ENCODE measurements around the gene TLDC2. TPM values are rescaled to one million over a fixed set of nuclear protein-coding genes. Genes with fewer than 3 reads are reported as not detected.

Gene TLDC2
- not detected for total RNA-seq

DNA sequence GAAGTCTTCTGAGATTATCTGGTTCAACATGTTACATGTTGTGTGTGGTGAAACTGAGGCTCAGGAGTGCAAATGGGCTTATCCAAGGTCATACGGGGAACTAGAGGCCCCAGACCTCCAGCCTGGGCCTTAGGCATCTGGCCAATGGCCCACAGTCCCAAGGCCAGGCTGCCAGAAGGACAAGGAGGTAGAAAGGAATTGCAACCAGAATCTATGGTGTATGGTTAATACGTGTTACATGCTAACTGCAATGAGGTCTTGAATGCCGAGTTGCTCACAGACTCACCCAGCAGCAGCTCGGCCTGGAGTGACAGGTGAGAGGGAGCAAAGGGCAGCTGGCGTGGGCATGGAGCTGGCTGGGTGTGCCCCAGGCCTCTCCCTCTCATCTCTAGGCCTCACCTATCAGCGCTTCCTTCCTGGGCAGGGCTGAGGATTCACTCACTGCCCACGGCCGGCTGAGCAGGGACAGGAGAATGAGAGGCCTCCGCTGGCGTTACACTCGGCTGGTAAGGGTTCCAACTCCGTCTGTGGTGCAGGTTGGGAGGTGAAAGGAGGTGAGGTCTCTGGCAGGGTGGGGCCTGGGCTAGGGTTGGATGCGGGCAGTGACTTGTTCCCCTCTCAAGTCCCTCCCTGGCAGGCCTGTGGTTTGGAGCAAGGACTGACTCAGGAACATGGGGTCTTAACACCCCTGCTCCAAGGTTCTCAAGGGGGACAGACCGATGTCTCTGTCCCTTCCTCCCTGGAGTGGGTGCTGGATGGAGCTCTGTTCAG lies at the start of gene TLDC2:
TLDC2 (plus strand) TSS at position 437 of the 771 bp plus-strand sequence; CDS start at position 474, 37 bp downstream.
- CTCF ChIA-PET, result interaction anchor here (0.6 kb wide), 2 partner anchors 10 to 243 kb away, joined by 3 read pairs; no protein-coding TSS in a partner anchor
- no peak within 1 kb of the TSS for H3K4me3 Mint-ChIP-seq
- intact Hi-C loops (cut with DNase I, micrococcal nuclease), result no loop called here
- no peaks in the 10 kb centered on the region for H3K27me3 Mint-ChIP-seq
- H3K9me3 Mint-ChIP-seq (ENCODE audit: low read depth), result no peaks in the 10 kb centered on the region
- H3K4me1 Mint-ChIP-seq, result no peaks in the 10 kb centered on the region
- POLR2A ChIA-PET, result no interaction called here
- DNase-seq (no peak), ATAC-seq (no peak)
- no peak within 1 kb of the TSS for H3K27ac Mint-ChIP-seq
- H3K36me3 Mint-ChIP-seq (ENCODE audit: low read depth), result no peaks in the 10 kb centered on the region

DNA sequence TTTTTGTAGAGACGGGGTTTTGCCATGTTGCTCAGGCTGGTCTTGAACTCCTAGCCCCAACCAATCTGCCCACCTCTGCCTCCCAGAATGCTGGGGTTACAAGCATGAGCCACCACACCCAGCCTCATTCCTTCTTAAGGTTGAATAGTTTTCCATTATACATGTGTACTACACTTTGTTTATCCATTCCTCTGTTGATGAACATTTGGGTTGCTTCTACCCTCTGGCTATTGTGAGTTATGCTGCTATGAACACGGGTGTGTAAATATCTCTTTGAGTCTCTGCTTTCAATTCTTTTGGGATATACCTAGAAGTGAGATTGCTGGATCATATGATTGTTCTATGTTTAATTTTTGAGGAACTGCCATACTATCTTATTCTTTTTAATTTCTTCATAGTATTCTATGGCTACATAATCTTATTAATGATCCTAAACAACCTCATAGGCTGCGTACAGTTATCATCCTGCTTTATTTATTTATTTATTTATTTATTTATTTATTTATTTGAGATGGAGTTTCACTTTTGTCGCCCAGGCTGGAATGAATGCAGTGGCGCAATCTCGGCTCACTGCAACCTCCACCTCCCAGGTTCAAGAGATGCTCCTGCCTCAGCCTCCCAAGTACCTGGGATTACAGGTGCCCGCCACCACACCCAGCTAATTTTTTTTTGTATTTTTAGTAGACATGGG lies 49.2 kb upstream of the TLDC2 start:
- no peak overlapping the region for H3K27ac Mint-ChIP-seq
- H3K27me3 Mint-ChIP-seq, result no peaks in the 10 kb centered on the region
- H3K4me1 Mint-ChIP-seq, result no peaks in the 10 kb centered on the region
- no peak overlapping the region for H3K4me3 Mint-ChIP-seq
- no peak for DNase-seq
- H3K9me3 Mint-ChIP-seq (ENCODE audit: low read depth), result no peaks in the 10 kb centered on the region
- POLR2A ChIA-PET, result no interaction called here
- CTCF ChIA-PET, result no interaction called here
- intact Hi-C loops (cut with DNase I, micrococcal nuclease), result no loop called here
- no peaks in the 10 kb centered on the region for H3K36me3 Mint-ChIP-seq (ENCODE audit: low read depth)
- no peak for ATAC-seq

DNA sequence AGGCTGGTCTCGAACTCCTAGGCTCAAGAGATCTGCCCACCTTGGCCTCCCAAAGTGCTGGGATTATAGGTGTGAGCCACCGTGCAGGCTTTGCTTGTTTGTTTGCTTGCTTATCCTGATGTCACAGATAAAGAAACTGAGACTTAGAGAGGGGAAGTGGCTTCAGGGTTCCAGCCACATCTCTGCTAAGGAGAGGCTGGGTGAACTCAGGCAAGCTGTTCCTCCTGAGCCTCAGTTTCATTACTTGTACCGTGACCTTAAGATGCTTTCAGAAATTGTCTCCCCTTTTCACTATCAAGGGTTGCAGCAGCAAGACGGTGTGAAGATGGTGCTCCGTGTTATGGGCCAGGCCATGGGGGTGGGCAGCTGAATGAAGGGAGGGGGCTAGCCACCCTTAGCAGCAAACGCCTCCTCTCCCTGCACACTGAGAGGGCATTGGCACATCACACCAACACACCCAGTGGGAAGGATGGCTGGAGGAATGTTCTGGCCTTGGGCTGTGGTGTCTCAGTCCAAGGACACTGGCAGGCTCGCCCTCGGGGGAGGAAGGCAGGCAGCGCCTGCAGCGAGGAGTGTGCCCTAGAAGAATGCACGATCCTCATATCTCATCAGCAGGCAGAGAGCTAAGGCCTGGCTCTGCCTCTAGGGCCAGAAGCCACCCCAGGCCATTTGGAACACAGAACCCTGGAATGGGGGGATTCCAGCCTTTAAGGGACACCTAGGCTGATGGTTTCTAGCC lies 48.2 kb upstream of the TLDC2 start:
- DNase-seq, result no peak
- Mint-ChIP-seq H3K4me3 (no peak overlapping the region), H3K9me3 (ENCODE audit: low read depth) (no peaks in the 10 kb centered on the region), H3K27ac (no peak overlapping the region), H3K27me3 (no peaks in the 10 kb centered on the region), H3K36me3 (ENCODE audit: low read depth) (no peaks in the 10 kb centered on the region), H3K4me1 (no peaks in the 10 kb centered on the region)
- no peak for ATAC-seq
- ChIA-PET CTCF (interaction anchor here (0.6 kb wide), 1 partner anchor 27 kb away, joined by 3 read pairs; no protein-coding TSS in a partner anchor), POLR2A (no interaction called here)
- intact Hi-C loops (cut with DNase I, micrococcal nuclease), result no loop called here

DNA sequence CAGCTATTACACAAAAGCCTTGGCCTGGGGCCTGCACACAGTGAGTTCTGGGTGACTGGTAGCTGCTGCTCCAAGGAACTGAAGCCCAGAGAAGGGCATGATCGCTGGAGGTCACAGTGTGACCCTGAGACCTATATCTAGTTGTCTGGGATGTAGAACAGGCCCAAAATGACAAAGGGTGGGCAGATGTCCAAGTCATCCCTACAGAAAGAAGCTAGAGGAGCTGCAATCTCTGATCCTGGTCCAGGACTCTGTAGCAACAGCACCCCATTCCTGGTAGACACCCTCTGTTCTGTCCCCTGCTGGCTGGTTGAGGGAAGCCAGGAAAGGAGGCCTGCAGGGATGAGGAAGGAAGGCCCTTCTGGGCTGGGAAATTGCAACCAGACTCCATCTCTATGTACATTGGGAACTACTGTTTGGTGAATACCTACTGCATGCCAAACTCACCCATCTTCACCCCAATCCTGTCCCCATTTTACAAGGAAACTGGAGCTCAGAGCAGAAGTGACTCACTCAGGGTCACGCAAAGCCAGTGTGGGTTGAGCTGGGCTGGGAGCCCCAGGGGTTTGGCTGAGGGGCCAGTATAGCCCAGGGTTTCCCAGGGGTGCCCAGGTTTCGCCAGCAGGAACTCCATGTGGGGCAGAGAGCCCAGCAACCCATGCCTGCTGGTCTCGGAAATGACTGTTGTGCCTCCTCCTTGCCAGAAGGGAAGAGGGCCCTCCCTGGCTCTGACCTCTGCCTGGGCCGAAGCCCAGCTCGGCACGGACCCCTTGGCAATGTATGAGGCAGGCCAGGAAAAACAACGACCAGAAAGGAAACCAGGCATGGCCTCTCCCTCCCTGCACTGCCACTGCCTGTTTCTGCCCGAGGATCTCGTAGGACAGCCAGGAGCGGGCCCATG lies 44.9 kb upstream of the TLDC2 start:
- Mint-ChIP-seq H3K36me3 (ENCODE audit: low read depth) (no peaks in the 10 kb centered on the region), H3K4me3 (no peak overlapping the region), H3K27me3 (no peaks in the 10 kb centered on the region), H3K9me3 (ENCODE audit: low read depth) (no peaks in the 10 kb centered on the region), H3K4me1 (peaks cover 7% of the 10 kb centered on the region), H3K27ac (no peak overlapping the region)
- CTCF ChIA-PET, result interaction anchor here (0.8 to 1.2 kb wide), 2 partner anchors 22 to 23 kb away, joined by 4 to 5 read pairs; no protein-coding TSS in a partner anchor
- ATAC-seq (no peak), DNase-seq (no peak)
- intact Hi-C loops (cut with DNase I, micrococcal nuclease), result loop anchor here in 1 of 2 experiments (10.0 kb wide), 1 partner anchor 1204 kb away; the partner anchor contains the start of genes RPRD1B and TTI1
- POLR2A ChIA-PET, result interaction anchor here (0.5 kb wide), 1 partner anchor 208 kb away, joined by 5 read pairs; no protein-coding TSS in a partner anchor

DNA sequence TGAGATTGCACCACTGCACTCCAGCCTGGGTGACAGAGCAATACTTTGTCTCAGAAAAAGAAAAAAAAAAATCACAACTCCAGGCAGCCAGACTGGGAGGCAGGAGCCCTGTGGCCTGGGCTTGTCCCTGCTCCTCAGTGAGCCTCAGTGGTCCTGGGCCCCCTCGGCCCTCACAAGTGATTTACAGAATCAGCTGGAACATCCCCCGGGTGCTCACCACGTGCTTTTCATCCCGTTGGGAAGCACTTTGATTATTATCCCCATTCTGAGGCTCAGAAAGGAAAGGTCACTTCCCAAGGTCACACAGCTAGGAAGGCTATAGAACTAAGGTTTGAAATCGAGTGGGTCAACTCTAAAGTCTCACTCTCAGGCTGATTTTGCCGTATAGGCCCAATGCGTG lies 43.1 kb upstream of the TLDC2 start:
- Mint-ChIP-seq H3K36me3 (ENCODE audit: low read depth) (no peaks in the 10 kb centered on the region), H3K4me3 (no peak overlapping the region), H3K4me1 (peaks cover 13% of the 10 kb centered on the region), H3K27ac (no peak overlapping the region), H3K9me3 (ENCODE audit: low read depth) (no peaks in the 10 kb centered on the region), H3K27me3 (no peaks in the 10 kb centered on the region)
- intact Hi-C loops (cut with DNase I, micrococcal nuclease), result loop anchor here in 1 of 2 experiments (10.0 kb wide), 1 partner anchor 1202 kb away; the partner anchor contains the start of genes RPRD1B and TTI1
- no peak for DNase-seq
- no peak for ATAC-seq
- ChIA-PET CTCF (interaction anchor here (1.5 kb wide), 1 partner anchor 24 kb away, joined by 5 read pairs; no protein-coding TSS in a partner anchor), POLR2A (interaction anchor here (0.6 kb wide), 1 partner anchor 26 kb away, joined by 3 read pairs; no protein-coding TSS in a partner anchor)

DNA sequence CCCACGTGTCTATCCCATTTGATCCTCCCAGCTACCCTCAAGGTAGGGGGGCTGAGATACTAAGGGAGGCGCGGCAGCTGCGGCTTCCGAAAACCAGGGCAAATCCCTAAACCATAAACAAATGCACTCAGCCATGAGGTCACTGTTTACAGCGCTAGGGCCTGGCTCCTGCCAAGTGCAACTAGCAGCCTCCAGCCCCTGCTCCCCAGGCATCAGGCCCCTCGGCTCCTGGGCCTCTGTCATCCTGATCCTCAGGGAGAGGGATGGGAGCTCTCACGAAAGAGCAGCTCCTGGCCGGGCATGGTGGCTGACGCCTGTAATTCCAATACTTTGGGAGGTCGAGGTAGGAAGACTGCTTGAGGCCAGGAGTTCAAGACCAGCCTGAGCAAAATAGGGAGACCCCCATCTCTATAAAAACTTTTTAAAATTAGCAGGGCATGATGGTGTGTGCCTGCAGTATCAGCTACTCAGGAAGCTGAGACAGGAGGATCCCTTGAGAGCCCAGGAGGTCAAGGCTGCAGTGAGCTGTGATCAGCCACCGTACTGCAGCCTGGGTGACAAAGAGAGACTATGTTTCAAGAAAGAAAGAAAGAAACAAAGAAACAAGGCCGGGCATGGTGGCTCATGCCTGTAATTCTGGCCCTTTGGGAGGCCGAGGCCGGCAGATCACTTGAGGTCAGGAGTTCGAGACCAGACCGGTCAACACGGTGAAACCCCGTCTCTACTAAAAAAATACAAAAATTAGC lies 42.5 kb upstream of the TLDC2 start:
- POLR2A ChIA-PET, result interaction anchor here (0.6 kb wide), 1 partner anchor 26 kb away, joined by 3 read pairs; no protein-coding TSS in a partner anchor
- intact Hi-C loops (cut with DNase I, micrococcal nuclease), result loop anchor here in 1 of 2 experiments (10.0 kb wide), 1 partner anchor 1201 kb away; the partner anchor contains the start of genes RPRD1B and TTI1
- no peaks in the 10 kb centered on the region for H3K36me3 Mint-ChIP-seq (ENCODE audit: low read depth)
- ATAC-seq (no peak), DNase-seq (no peak)
- H3K9me3 Mint-ChIP-seq (ENCODE audit: low read depth), result no peaks in the 10 kb centered on the region
- H3K4me1 Mint-ChIP-seq, result peaks cover 13% of the 10 kb centered on the region
- no peaks in the 10 kb centered on the region for H3K27me3 Mint-ChIP-seq
- H3K4me3 Mint-ChIP-seq, result no peak overlapping the region
- H3K27ac Mint-ChIP-seq, result no peak overlapping the region
- CTCF ChIA-PET, result interaction anchor here (0.5 to 1.5 kb wide), 4 partner anchors 25 to 464 kb away, joined by 3 to 5 read pairs (median 3); no protein-coding TSS in a partner anchor

DNA sequence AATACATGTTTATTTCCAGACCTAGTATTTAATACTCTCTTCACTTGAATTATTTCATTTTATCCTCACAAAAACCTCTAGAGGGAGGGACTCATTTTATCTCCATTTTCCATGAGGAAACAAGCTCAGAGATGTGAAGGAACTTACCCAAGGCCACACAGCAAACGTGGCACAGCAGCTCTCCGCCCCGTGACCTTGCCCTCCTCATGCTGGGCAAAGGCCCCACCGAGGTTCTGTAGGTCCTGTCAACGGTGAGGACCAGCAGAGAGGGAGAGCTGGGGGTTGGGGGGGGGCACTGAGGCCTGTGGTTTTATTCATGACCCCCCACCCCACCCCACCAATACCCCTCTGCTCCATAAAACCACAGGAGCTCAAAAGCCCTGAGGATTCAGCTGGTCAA lies 40.9 kb upstream of the TLDC2 start:
- ATAC-seq, result no peak
- H3K27me3 Mint-ChIP-seq, result no peaks in the 10 kb centered on the region
- POLR2A ChIA-PET, result interaction anchor here (0.5 to 0.7 kb wide), 3 partner anchors 21 to 39 kb away, joined by 3 read pairs; no protein-coding TSS in a partner anchor
- peaks cover 13% of the 10 kb centered on the region for H3K4me1 Mint-ChIP-seq
- no peaks in the 10 kb centered on the region for H3K9me3 Mint-ChIP-seq (ENCODE audit: low read depth)
- intact Hi-C loops (cut with DNase I, micrococcal nuclease), result loop anchor here in 1 of 2 experiments (1.0 to 10.0 kb wide), 6 partner anchors 28 to 1200 kb away; partner anchors contain the start of genes DSN1, MROH8, NDRG3 and RPN2
- no peaks in the 10 kb centered on the region for H3K36me3 Mint-ChIP-seq (ENCODE audit: low read depth)
- no peak overlapping the region for H3K27ac Mint-ChIP-seq
- peak; percentile 20 for DNase-seq
- peak overlapping the region; percentile 76 for H3K4me3 Mint-ChIP-seq
- CTCF ChIA-PET, result interaction anchor here (0.6 to 2.7 kb wide), 16 partner anchors 13 to 288 kb away, joined by 3 to 17 read pairs (median 4); partner anchors contain the start of genes DSN1 and SLA2

DNA sequence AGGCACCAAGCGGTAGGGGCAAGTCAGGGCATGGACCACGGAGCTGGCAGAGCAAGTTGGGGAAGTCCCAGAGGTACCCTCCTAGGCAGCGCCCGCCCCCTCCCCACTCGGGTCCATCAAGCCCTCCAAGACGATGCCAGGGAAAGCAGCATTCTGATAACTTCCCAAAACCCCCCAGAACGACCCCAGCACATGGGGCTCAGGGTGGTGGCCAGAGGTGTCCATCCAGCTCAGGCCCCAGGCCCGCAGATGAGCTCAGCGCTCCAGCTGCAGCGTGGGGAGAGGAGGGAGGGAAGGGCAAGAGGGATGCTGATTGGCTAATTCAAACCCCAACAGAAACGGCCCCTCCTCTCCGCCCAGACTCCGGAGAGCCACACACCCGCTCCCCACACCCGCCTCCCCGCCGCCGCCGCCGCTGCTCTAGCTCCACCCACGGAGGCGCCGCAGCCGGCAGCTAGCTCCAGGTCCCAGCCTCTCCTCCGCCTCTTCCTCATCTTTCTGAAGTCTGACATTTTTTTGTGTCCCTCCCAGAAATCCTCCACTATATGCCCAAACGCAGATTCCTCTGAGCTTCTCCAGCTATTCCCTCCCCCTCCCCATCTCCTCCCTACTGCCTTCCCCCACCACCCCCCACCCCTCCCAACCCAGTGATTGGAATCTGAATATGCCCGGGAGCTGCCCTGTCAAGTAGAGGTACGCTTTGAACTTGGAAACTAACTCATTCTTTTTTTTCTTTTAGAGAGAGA lies 40.3 kb upstream of the TLDC2 start:
- CTCF ChIA-PET, result interaction anchor here (0.6 to 2.7 kb wide), 19 partner anchors 12 to 397 kb away, joined by 3 to 17 read pairs (median 4); partner anchors contain the start of genes DSN1 and SLA2
- intact Hi-C loops (cut with DNase I, micrococcal nuclease), result loop anchor here in 1 of 2 experiments (1.0 to 10.0 kb wide), 8 partner anchors 28 to 1199 kb away; partner anchors contain the start of genes DSN1, MROH8, NDRG3 and RPN2

More for the DNA sequence above, 40.3 kb upstream of the TLDC2 start:
- Mint-ChIP-seq H3K27me3 (no peaks in the 10 kb centered on the region), H3K36me3 (ENCODE audit: low read depth) (no peaks in the 10 kb centered on the region), H3K4me1 (peaks cover 13% of the 10 kb centered on the region), H3K9me3 (ENCODE audit: low read depth) (no peaks in the 10 kb centered on the region), H3K27ac (peak overlapping the region; percentile 85), H3K4me3 (peak overlapping the region; percentile 76)
- ATAC-seq (peak; percentile 98), DNase-seq (peak; percentile 94)
- POLR2A ChIA-PET, result interaction anchor here (0.5 to 1.5 kb wide), 6 partner anchors 12 to 40 kb away, joined by 3 to 9 read pairs (median 4); no protein-coding TSS in a partner anchor
